Measurements from ENCODE around the gene BUB1B. TPM values are rescaled to one million over a fixed set of nuclear protein-coding genes. Genes with fewer than 3 reads are reported as not detected.
"Not testable (repeated sequence)": the region's sequence is repeated elsewhere in the genome, so short reads cannot be mapped to it uniquely, and the experiment has no call there.

BUB1B gene
- total and polyA plus RNA-seq, 9 of the 15 experiments (the other 6 are each of a cell fraction or from before 2014, with no cell fraction given): 28.7 to 113 (median 82.2) TPM

DNA sequence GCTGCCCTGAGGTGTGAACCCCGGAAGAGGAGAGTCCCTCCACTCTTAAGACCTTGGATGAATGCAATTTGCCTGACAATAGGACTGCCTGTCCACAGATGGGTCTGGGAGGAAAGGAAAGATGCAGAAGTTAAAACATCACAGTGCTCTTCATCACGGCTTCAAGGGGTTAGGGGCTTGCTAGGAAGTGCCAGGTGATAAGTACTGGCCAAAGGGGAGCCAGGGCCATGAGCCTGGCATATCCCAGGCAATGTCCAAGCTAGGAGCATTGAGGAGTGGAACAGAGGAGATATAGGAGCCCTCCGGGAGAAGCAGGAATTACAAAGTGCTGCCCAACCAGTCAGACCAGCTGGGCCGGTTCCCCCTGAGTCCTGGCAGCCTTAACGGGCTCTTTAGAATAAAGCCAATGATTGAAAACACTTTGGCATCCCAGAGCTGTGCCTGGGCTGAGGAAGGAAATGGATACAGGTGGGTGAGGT, 36.0 kb upstream of the BUB1B start:
- H3K9me1 ChIP-seq (ENCODE audit: control insufficient read depth, insufficient read depth, low read length); H3K4me1 ChIP-seq (replicated peaks in 1 of 2; ENCODE audit: control insufficient read depth in 2 of 2, insufficient read depth in 2 of 2, low read length in 2 of 2); H3K27ac ChIP-seq (ENCODE audit: extremely low read depth, low read depth, low read length); H3K9me3 ChIP-seq (replicated peaks; ENCODE audit: control insufficient read depth, insufficient read depth, low read depth, low read length); H4K20me1 ChIP-seq (replicated peaks; ENCODE audit: control insufficient read depth, insufficient read depth, low read length); H3K9ac ChIP-seq (ENCODE audit: insufficient read depth in 1 of 2, low read depth in 2 of 2, low read length in 2 of 2); ATAC-seq; H3K36me3 ChIP-seq (ENCODE audit: control insufficient read depth, insufficient read depth, low read length); H3K79me2 ChIP-seq (ENCODE audit: control insufficient read depth, insufficient read depth, low read length); in situ Hi-C loops (cut with MboI); POLR2A ChIA-PET; BruUV-seq (replicated peaks); intact Hi-C loops (cut with micrococcal nuclease); CTCF ChIA-PET (ENCODE audit: low intra/inter-chr PET ratio); DNase-seq (ENCODE audit: extremely low read depth in 1 of 4, low spot score in 3 of 4); H3K4me2 ChIP-seq (ENCODE audit: insufficient read depth, low read length); H3K4me3 ChIP-seq; H2AFZ ChIP-seq (ENCODE audit: low read depth, low read length): not testable (repeated sequence)
- peak; percentile 35 for FAIRE-seq
- H3K27me3 ChIP-seq (ENCODE audit: control insufficient read depth in 2 of 2, insufficient read depth in 2 of 2, low read length in 2 of 2): peaks cover 0 to 17% of the 10 kb centered on the region in 2 experiments; a peak in 4 of 5 replicates
- 26% methylated on average over 3 of the region's 5 CpGs for WGBS (ENCODE audit: insufficient coverage, low coverage, missing lambda C conversion rate)

DNA sequence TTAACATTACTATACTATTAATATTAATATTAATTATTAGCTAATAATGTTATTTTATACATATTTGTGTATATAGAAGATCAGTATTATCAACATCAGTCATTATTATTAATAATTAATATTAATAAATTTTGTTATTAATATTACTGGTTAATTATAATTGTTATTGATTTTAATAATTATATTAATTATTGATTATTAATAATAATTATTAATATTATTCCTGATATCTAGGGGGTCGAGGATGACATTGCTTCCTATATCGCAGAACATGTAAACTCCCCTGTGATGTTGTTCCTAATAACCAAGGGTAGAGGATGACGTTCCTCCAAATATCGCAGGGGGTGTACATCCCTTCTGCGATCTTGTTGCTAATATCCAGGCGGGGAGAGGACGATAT, 34.9 kb upstream of the BUB1B start:
- CTCF ChIA-PET (ENCODE audit: low intra/inter-chr PET ratio): interaction anchor here (0.6 kb wide), 1 partner anchor 94 kb away, joined by 9 read pairs; no protein-coding TSS in a partner anchor
- FAIRE-seq (no peak), DNase-seq (ENCODE audit: extremely low read depth in 1 of 4, low spot score in 3 of 4) (no peak), ATAC-seq (no peak)
- POLR2A ChIA-PET: no interaction called here
- intact Hi-C loops (cut with micrococcal nuclease) (no loop called here), in situ Hi-C loops (cut with MboI) (no loop called here)
- no peak overlapping the region for H3K4me3 ChIP-seq
- H3K9me1 ChIP-seq (ENCODE audit: control insufficient read depth, insufficient read depth, low read length): peaks cover 2% of the 10 kb centered on the region
- H3K27ac ChIP-seq (ENCODE audit: extremely low read depth, low read depth, low read length): no peak overlapping the region
- H3K79me2 ChIP-seq (ENCODE audit: control insufficient read depth, insufficient read depth, low read length): no peaks in the 10 kb centered on the region
- H2AFZ ChIP-seq (ENCODE audit: low read depth, low read length): no peak overlapping the region
- H3K4me2 ChIP-seq (ENCODE audit: insufficient read depth, low read length): no peak overlapping the region
- no peaks in the 10 kb centered on the region; a peak in 1 of 5 replicates for H3K4me1 ChIP-seq (replicated peaks in 1 of 2; ENCODE audit: control insufficient read depth in 2 of 2, insufficient read depth in 2 of 2, low read length in 2 of 2)
- WGBS (ENCODE audit: insufficient coverage, low coverage, missing lambda C conversion rate): 53% methylated on average over 7 of the region's 7 CpGs
- no peaks in the 10 kb centered on the region; the same call in 1 of the 2 replicates for H4K20me1 ChIP-seq (replicated peaks; ENCODE audit: control insufficient read depth, insufficient read depth, low read length)
- H3K9ac ChIP-seq (ENCODE audit: insufficient read depth in 1 of 2, low read depth in 2 of 2, low read length in 2 of 2): no peak overlapping the region
- H3K27me3 ChIP-seq (ENCODE audit: control insufficient read depth in 2 of 2, insufficient read depth in 2 of 2, low read length in 2 of 2): peaks cover 0 to 18% of the 10 kb centered on the region in 2 experiments; a peak in 4 of 5 replicates
- no TSS peak for BruUV-seq (replicated peaks)
- TF ChIP-seq SAFB (IDR thresholded peaks at IDR 0.05; ENCODE audit: borderline replicate concordance, low read depth, low read length): peak; percentile 75
- TF ChIP-seq, protein P1, sequence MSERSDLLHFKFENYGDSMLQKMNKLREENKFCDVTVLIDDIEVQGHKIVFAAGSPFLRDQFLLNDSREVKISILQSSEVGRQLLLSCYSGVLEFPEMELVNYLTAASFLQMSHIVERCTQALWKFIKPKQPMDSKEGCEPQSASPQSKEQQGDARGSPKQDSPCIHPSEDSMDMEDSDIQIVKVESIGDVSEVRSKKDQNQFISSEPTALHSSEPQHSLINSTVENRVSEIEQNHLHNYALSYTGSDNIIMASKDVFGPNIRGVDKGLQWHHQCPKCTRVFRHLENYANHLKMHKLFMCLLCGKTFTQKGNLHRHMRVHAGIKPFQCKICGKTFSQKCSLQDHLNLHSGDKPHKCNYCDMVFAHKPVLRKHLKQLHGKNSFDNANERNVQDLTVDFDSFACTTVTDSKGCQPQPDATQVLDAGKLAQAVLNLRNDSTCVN (CRISPR knock-in tag; IDR thresholded peaks at IDR 0.05): no peak
- TF ChIP-seq DACH1 (IDR thresholded peaks at IDR 0.05; ENCODE audit: partially characterized antibody): peak; percentile 35
- peak; percentile 88 for TF ChIP-seq CUX1 (CRISPR knock-in tag; IDR thresholded peaks at IDR 0.05)
- H3K9me3 ChIP-seq (replicated peaks; ENCODE audit: control insufficient read depth, insufficient read depth, low read depth, low read length): no peaks in the 10 kb centered on the region
- H3K36me3 ChIP-seq (ENCODE audit: control insufficient read depth, insufficient read depth, low read length): no peaks in the 10 kb centered on the region

Data from K562 (cell line).